ENCODE data around the gene TMEM52B.

GRCh38 chr12:10205220-10205807, 26.5 kb downstream of the TMEM52B start:
- TF ChIP-seq POLR2A (IDR thresholded peaks at IDR 0.05), result no peak
- TF ChIP-seq CTCF (IDR thresholded peaks at IDR 0.05), result no peak
